GM19043 (cell line): Measurements from ENCODE around the gene ODF2L.

ENCODE experiments used
- ATAC-seq: cut with Tn5 transposase; IDR thresholded peaks from one replicate; pipeline ENCODE4 v1.9.1; 2021; ENCODE audit warnings: low read depth; ENCODE audit not compliant: unreplicated experiment

The ODF2L gene

GRCh38 chr1:86322241-86322640 is 73.9 kb downstream of the ODF2L start:
- no peak for ATAC-seq

GRCh38 chr1:86318436-86318835 is 77.7 kb downstream of the ODF2L start:
- no peak for ATAC-seq

GRCh38 chr1:86317926-86318325 is 78.2 kb downstream of the ODF2L start:
- no peak for ATAC-seq

- no peak for ATAC-seq
Observed at GRCh38 chr1:86305731-86306130, 90.4 kb downstream of the ODF2L start.

GRCh38 chr1:86303041-86303690 is 93.0 kb downstream of the ODF2L start:
- ATAC-seq = no peak
